ENCODE measurements around the gene TSPAN1. TPM values are rescaled to one million over a fixed set of nuclear protein-coding genes. Genes with fewer than 3 reads are reported as not detected.

The TSPAN1 gene, protein sequence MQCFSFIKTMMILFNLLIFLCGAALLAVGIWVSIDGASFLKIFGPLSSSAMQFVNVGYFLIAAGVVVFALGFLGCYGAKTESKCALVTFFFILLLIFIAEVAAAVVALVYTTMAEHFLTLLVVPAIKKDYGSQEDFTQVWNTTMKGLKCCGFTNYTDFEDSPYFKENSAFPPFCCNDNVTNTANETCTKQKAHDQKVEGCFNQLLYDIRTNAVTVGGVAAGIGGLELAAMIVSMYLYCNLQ
- total RNA-seq (ENCODE audit: low replicate concordance), result 0.35 and 0.68 TPM in 2 replicates

DNA sequence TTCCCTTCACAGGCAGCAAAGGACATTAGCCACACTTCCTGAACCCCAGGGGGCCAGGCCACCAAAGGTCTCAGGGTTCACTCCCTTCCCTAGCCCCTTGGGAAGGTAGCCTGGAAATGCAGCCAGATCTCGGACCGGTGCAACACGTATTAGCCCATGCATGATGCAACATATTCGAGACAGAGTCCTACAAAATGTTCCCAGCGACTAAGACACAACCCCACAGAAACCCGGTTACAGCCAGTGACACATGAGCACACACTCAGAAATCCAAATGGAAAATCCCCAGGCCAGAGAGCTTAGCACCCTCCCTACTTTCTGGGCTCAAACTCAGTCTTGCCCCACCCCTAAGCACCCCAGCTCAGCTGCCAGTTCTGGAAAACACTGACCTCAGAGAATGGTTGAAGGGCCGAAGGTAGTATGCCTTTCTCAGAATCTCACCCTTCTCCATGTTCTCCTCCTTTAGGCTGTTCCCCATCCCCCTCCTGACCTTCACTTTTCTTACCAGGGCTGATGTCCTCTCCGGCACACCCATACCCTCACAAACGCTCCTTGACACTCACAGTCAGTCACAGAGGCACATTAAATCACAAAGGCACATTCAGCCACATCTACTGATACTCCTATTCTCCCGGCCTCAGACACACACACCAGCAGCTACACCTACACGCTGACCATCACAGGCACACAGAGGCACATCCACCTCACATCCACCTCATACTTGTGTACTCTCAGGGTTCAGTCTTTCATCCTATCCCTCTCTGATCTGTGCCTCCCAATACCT lies at the start of gene TSPAN1:
TSS of gene TSPAN1 (plus strand) at position 640 of the 784 bp plus-strand sequence. CDS start 6,021 bp downstream, outside the sequence.

GRCh38 chr1:46132529-46133180 lies 42.2 kb upstream of the TSPAN1 start, which contains the start of gene PIK3R3:
PIK3R3 (minus strand) TSS chr1:46132629; CDS start chr1:46131952, 677 bp downstream.

GRCh38 chr1:46176211-46176865 lies 1.5 kb downstream of the TSPAN1 start, which contains the start of gene P3R3URF:
P3R3URF (minus strand) TSS chr1:46176488; CDS start chr1:46176471, 17 bp downstream.

GRCh38 chr1:46197964-46198811 lies 23.3 kb downstream of the TSPAN1 start, which contains the start of gene POMGNT1:
POMGNT1 (minus strand) TSS chr1:46198434; CDS start chr1:46197821, 613 bp downstream.

Other genes with a start within 250 kb of the TSPAN1 start
- 0.59 and 3.1 TPM in 2 replicates for gene PIK3R3, start 42.5 kb upstream of the TSPAN1 start, total RNA-seq (ENCODE audit: low replicate concordance)
- not detected in 2 replicates for gene P3R3URF, start 1.4 kb downstream of the TSPAN1 start, total RNA-seq (ENCODE audit: low replicate concordance)
- gene POMGNT1, start 23.3 kb downstream of the TSPAN1 start, total RNA-seq (ENCODE audit: low replicate concordance), result 26.1 and 46.4 TPM in 2 replicates
- gene LURAP1, start 28.2 kb downstream of the TSPAN1 start, total RNA-seq (ENCODE audit: low replicate concordance), result 3.5 and 5.5 TPM in 2 replicates
- gene RAD54L, start 72.7 kb downstream of the TSPAN1 start, total RNA-seq (ENCODE audit: low replicate concordance), result 0.82 and 1.6 TPM in 2 replicates
- 36.2 and 66.6 TPM in 2 replicates for gene LRRC41, start 128.5 kb downstream of the TSPAN1 start, total RNA-seq (ENCODE audit: low replicate concordance)
- gene UQCRH, start 128.6 kb downstream of the TSPAN1 start, total RNA-seq (ENCODE audit: low replicate concordance), result 750 and 1,189 TPM in 2 replicates
- 15.4 and 16.3 TPM in 2 replicates for gene NSUN4, start 165.7 kb downstream of the TSPAN1 start, total RNA-seq (ENCODE audit: low replicate concordance)
- gene FAAH, start 219.2 kb downstream of the TSPAN1 start, total RNA-seq (ENCODE audit: low replicate concordance), result 0.53 and 0.70 TPM in 2 replicates

Measured in smooth muscle cell of the coronary artery (primary cell).